ENCODE results near the gene PPP1CA. TPM values are rescaled to one million over a fixed set of nuclear protein-coding genes. Genes with fewer than 3 reads are reported as not detected.

PPP1CA gene
- total RNA-seq, 4 donors from 2014 or later, result 15.9 to 180 (median 77.1) TPM

GRCh38 chr11:67372993-67373647 lies 28.5 kb downstream of the PPP1CA start, which contains the start of gene CLCF1:
Gene CLCF1, minus strand, starts transcription at chr11:67373598. Its CDS starts 59 bp downstream, at chr11:67373539.
- peak; percentile 79 to 83 for DNase-seq
- intact Hi-C loops (cut with DNase I; ENCODE audit: low total_unique reads), result no loop called here
- H3K27me3 ChIP-seq, result no peaks in the 10 kb centered on the region
- no peaks in the 10 kb centered on the region for H3K9me3 ChIP-seq
- peak within 1 kb of the TSS; percentile 92 to 99 for H3K27ac ChIP-seq
- TF ChIP-seq POLR2A (IDR thresholded peaks at IDR 0.05) (peak in 1 of 2 donors; percentile 43), CTCF (IDR thresholded peaks at IDR 0.05) (no peak)
- H3K4me1 ChIP-seq, result no peaks in the 10 kb centered on the region
- H3K36me3 ChIP-seq, result no peaks in the 10 kb centered on the region
- H3K4me3 ChIP-seq, result peak within 1 kb of the TSS; percentile 52 to 85

- no peaks in the 10 kb centered on the region for H3K27me3 ChIP-seq
- H3K4me1 ChIP-seq, result no peaks in the 10 kb centered on the region
- no peaks in the 10 kb centered on the region for H3K9me3 ChIP-seq
- H3K36me3 ChIP-seq, result no peaks in the 10 kb centered on the region
- TF ChIP-seq POLR2A (IDR thresholded peaks at IDR 0.05) (peak in 1 of 2 donors; percentile 70), CTCF (IDR thresholded peaks at IDR 0.05) (no peak)
- peak in 1 of 2 donors; percentile 56 for DNase-seq
- H3K27ac ChIP-seq, result peak overlapping the region; percentile 92 to 99
- H3K4me3 ChIP-seq, result peak overlapping the region; percentile 52 to 85
- intact Hi-C loops (cut with DNase I; ENCODE audit: low total_unique reads), result no loop called here
Measured at GRCh38 chr11:67372321-67372992, 29.2 kb downstream of the PPP1CA start.

- DNase-seq, result no peak
- intact Hi-C loops (cut with DNase I; ENCODE audit: low total_unique reads), result no loop called here
- Histone ChIP-seq H3K27me3 (no peaks in the 10 kb centered on the region), H3K9me3 (no peaks in the 10 kb centered on the region), H3K36me3 (no peaks in the 10 kb centered on the region), H3K4me1 (no peaks in the 10 kb centered on the region), H3K27ac (peak overlapping the region; percentile 92 to 99), H3K4me3 (peak overlapping the region; percentile 52 to 85)
- no peak for TF ChIP-seq POLR2A (IDR thresholded peaks at IDR 0.05)
- TF ChIP-seq CTCF (IDR thresholded peaks at IDR 0.05), result no peak
Measured at GRCh38 chr11:67371911-67372320, 29.7 kb downstream of the PPP1CA start.

- no peaks in the 10 kb centered on the region for H3K4me1 ChIP-seq
- no peaks in the 10 kb centered on the region for H3K9me3 ChIP-seq
- TF ChIP-seq POLR2A (IDR thresholded peaks at IDR 0.05) (peak in 1 of 2 donors; percentile 15), CTCF (IDR thresholded peaks at IDR 0.05) (peak in 3 of 4 experiments; percentile 44 to 59 (median 55))
- H3K4me3 ChIP-seq, result peak overlapping the region; percentile 52 to 85
- no peaks in the 10 kb centered on the region for H3K36me3 ChIP-seq
- intact Hi-C loops (cut with DNase I; ENCODE audit: low total_unique reads), result no loop called here
- no peaks in the 10 kb centered on the region for H3K27me3 ChIP-seq
- H3K27ac ChIP-seq, result peak overlapping the region; percentile 92 to 99
- peak; percentile 53 to 66 for DNase-seq
Measured at GRCh38 chr11:67371189-67371910, 30.3 kb downstream of the PPP1CA start.
